Activated CD8-positive, alpha-beta memory T cell treated with anti-CD3 and anti-CD28 coated beads for 1 hour (primary cell): ENCODE data around the gene CCDC167.
A peak's percentile ranks its signal among the peaks of the same experiment; 100 is the strongest.

ENCODE experiments used
- DNase-seq, 2 donors: peaks; one replicate each; pipeline ENCODE4 v3.0.0-alpha.2; 2020; ENCODE audit warnings: low read depth in 1 of 2; ENCODE audit errors: extremely low read depth in 1 of 2

The CCDC167 gene

GRCh38 chr6:37531026-37531425 lies 31.3 kb upstream of the CCDC167 start:
- DNase-seq: no peak

- DNase-seq: no peak
These were observed 30.6 kb upstream of the CCDC167 start for GRCh38 chr6:37530297-37530696.

- no peak for DNase-seq
These were observed 28.8 kb upstream of the CCDC167 start for GRCh38 chr6:37528541-37528940.

GRCh38 chr6:37525460-37526357 lies 26.0 kb upstream of the CCDC167 start:
- DNase-seq: no peak

GRCh38 chr6:37524970-37525318 lies 25.3 kb upstream of the CCDC167 start:
- DNase-seq: no peak

GRCh38 chr6:37524025-37524969 lies 24.6 kb upstream of the CCDC167 start:
- no peak for DNase-seq

- no peak for DNase-seq
These were observed 23.7 kb upstream of the CCDC167 start for GRCh38 chr6:37523412-37523811.

GRCh38 chr6:37522836-37523235 lies 23.1 kb upstream of the CCDC167 start:
- DNase-seq: no peak

- DNase-seq: no peak
These were observed 22.0 kb upstream of the CCDC167 start for GRCh38 chr6:37521674-37522073.

GRCh38 chr6:37520926-37521325 lies 21.2 kb upstream of the CCDC167 start:
- DNase-seq: no peak

- no peak for DNase-seq
These were observed 19.8 kb upstream of the CCDC167 start for GRCh38 chr6:37519461-37519860.

GRCh38 chr6:37518116-37518515 lies 18.4 kb upstream of the CCDC167 start:
- no peak for DNase-seq

GRCh38 chr6:37517411-37517812 lies 17.7 kb upstream of the CCDC167 start:
- peak; percentile 33 to 48 for DNase-seq

GRCh38 chr6:37516920-37517405 lies 17.3 kb upstream of the CCDC167 start:
- no peak for DNase-seq

GRCh38 chr6:37516076-37516919 lies 16.6 kb upstream of the CCDC167 start:
- peak; percentile 67 to 78 for DNase-seq

GRCh38 chr6:37515712-37516075 lies 16.0 kb upstream of the CCDC167 start:
- no peak for DNase-seq

GRCh38 chr6:37514837-37515236 lies 15.1 kb upstream of the CCDC167 start:
- no peak for DNase-seq

GRCh38 chr6:37514321-37514771 lies 14.7 kb upstream of the CCDC167 start:
- DNase-seq: no peak

GRCh38 chr6:37513576-37513975 lies 13.9 kb upstream of the CCDC167 start:
- no peak for DNase-seq

GRCh38 chr6:37513155-37513554 lies 13.5 kb upstream of the CCDC167 start:
- DNase-seq: no peak
